ENCODE data around the gene TIMM10. TPM values are rescaled to one million over a fixed set of nuclear protein-coding genes. Genes with fewer than 3 reads are reported as not detected.
"Not testable (repeated sequence)": the region's sequence is repeated elsewhere in the genome, so short reads cannot be mapped to it uniquely, and the experiment has no call there.

TIMM10 gene
- total RNA-seq, 1 donor from 2014 or later = 43.1 TPM

- TF ChIP-seq CTCF (conservative IDR thresholded peaks at IDR 0.05; ENCODE audit: low read depth, low read length) = no peak
- no peak for DNase-seq (ENCODE audit: low read depth)
- no peak overlapping the region for H3K4me3 ChIP-seq (ENCODE audit: low read depth, low read length)
Measured at GRCh38 chr11:57542582-57542981, 12.0 kb upstream of the TIMM10 start.

- no peak for DNase-seq (ENCODE audit: low read depth)
- TF ChIP-seq CTCF (conservative IDR thresholded peaks at IDR 0.05; ENCODE audit: low read depth, low read length) = no peak
- no peak overlapping the region for H3K4me3 ChIP-seq (ENCODE audit: low read depth, low read length)
Measured at GRCh38 chr11:57541169-57541568, 10.6 kb upstream of the TIMM10 start.

GRCh38 chr11:57539342-57539741, 8.8 kb upstream of the TIMM10 start:
- DNase-seq (ENCODE audit: low read depth) = no peak
- no peak for TF ChIP-seq CTCF (conservative IDR thresholded peaks at IDR 0.05; ENCODE audit: low read depth, low read length)

GRCh38 chr11:57536947-57537619, 6.5 kb upstream of the TIMM10 start, which contains the start of gene SMTNL1:
SMTNL1 (plus strand) TSS chr11:57537595; CDS start chr11:57542643, 5,048 bp downstream.
- DNase-seq (ENCODE audit: low read depth) = no peak
- TF ChIP-seq CTCF (conservative IDR thresholded peaks at IDR 0.05; ENCODE audit: low read depth, low read length) = no peak
- H3K4me3 ChIP-seq (ENCODE audit: low read depth, low read length) = no peak within 1 kb of the TSS

More at GRCh38 chr11:57539342-57539741, 8.8 kb upstream of the TIMM10 start:
- no peak overlapping the region for H3K4me3 ChIP-seq (ENCODE audit: low read depth, low read length)

GRCh38 chr11:57534449-57534848, 3.9 kb upstream of the TIMM10 start:
- not testable (repeated sequence) for DNase-seq (ENCODE audit: low read depth); H3K4me3 ChIP-seq (ENCODE audit: low read depth, low read length)

GRCh38 chr11:57530215-57530595, 349 bp downstream of the TIMM10 start:
- no peak for DNase-seq (ENCODE audit: low read depth)
- no peak for TF ChIP-seq CTCF (conservative IDR thresholded peaks at IDR 0.05; ENCODE audit: low read depth, low read length)
- peak overlapping the region; percentile 80 for H3K4me3 ChIP-seq (ENCODE audit: low read depth, low read length)

- no peak for TF ChIP-seq CTCF (conservative IDR thresholded peaks at IDR 0.05; ENCODE audit: low read depth, low read length)
- DNase-seq (ENCODE audit: low read depth) = no peak
- no peak overlapping the region for H3K4me3 ChIP-seq (ENCODE audit: low read depth, low read length)
Measured at GRCh38 chr11:57529012-57529411, 1.5 kb downstream of the TIMM10 start.
